Measurements from ENCODE around the gene KRTAP20-4.

The KRTAP20-4 gene

DNA sequence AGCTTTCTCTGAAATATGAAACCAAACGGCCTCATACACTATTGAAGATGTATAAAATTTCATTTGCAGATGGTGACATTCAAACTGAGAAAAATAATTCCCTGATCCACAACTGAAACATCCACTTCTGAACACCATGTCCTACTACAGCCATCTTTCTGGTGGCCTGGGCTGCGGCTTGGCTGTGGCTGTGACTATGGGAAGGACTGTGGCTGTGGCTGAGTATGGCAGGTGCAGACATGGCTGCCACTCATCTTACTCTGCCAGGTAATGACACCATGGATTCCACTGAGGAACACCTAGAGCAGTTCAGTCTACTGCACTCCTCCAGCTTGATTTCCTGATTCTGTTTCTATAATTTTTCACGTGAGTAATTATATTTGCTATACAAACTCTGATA is at the start of gene KRTAP20-4:
KRTAP20-4 (plus strand) TSS at position 106 of the 400 bp plus-strand sequence.
- TF ChIP-seq RAD21 (IDR thresholded peaks at IDR 0.05; ENCODE audit: low read depth) = no peak
- no peak for TF ChIP-seq TCF12 (IDR thresholded peaks at IDR 0.05; ENCODE audit: low read depth)
- TF ChIP-seq FOXM1 (IDR thresholded peaks at IDR 0.05; ENCODE audit: borderline replicate concordance, low read depth) = no peak
- TF ChIP-seq REST (IDR thresholded peaks at IDR 0.05; ENCODE audit: low read depth) = no peak
- no peak for TF ChIP-seq TAF1 (IDR thresholded peaks at IDR 0.05; ENCODE audit: low read depth)
- TF ChIP-seq CREB1 (IDR thresholded peaks at IDR 0.05; ENCODE audit: low read depth) = no peak
- TF ChIP-seq CEBPB (IDR thresholded peaks at IDR 0.05) = no peak
- TF ChIP-seq, protein P1, sequence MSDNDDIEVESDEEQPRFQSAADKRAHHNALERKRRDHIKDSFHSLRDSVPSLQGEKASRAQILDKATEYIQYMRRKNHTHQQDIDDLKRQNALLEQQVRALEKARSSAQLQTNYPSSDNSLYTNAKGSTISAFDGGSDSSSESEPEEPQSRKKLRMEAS (IDR thresholded peaks at IDR 0.05) = no peak
- TF ChIP-seq, protein P2, sequence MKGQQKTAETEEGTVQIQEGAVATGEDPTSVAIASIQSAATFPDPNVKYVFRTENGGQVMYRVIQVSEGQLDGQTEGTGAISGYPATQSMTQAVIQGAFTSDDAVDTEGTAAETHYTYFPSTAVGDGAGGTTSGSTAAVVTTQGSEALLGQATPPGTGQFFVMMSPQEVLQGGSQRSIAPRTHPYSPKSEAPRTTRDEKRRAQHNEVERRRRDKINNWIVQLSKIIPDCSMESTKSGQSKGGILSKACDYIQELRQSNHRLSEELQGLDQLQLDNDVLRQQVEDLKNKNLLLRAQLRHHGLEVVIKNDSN (IDR thresholded peaks at IDR 0.05) = no peak
- TF ChIP-seq NFIC (IDR thresholded peaks at IDR 0.05) = no peak
- no peak for TF ChIP-seq ZBTB7A (IDR thresholded peaks at IDR 0.05; ENCODE audit: low read depth)

- TF ChIP-seq FOXM1 (IDR thresholded peaks at IDR 0.05; ENCODE audit: borderline replicate concordance, low read depth) (no peak), TAF1 (IDR thresholded peaks at IDR 0.05; ENCODE audit: low read depth) (no peak), ZBTB7A (IDR thresholded peaks at IDR 0.05; ENCODE audit: low read depth) (no peak), TCF12 (IDR thresholded peaks at IDR 0.05; ENCODE audit: low read depth) (no peak), TEAD4 (IDR thresholded peaks at IDR 0.05) (no peak), REST (IDR thresholded peaks at IDR 0.05; ENCODE audit: low read depth) (no peak), YY1 (IDR thresholded peaks at IDR 0.05; ENCODE audit: low read depth) (no peak), NFIC (IDR thresholded peaks at IDR 0.05) (no peak), EGR1 (IDR thresholded peaks at IDR 0.05) (no peak), EP300 (IDR thresholded peaks at IDR 0.05; ENCODE audit: borderline replicate concordance) (no peak), CEBPB (IDR thresholded peaks at IDR 0.05) (no peak), CREB1 (IDR thresholded peaks at IDR 0.05; ENCODE audit: low read depth) (no peak)
- TF ChIP-seq, protein P1 (IDR thresholded peaks at IDR 0.05) = no peak
- TF ChIP-seq, protein P2 (IDR thresholded peaks at IDR 0.05) = no peak
Measured at GRCh38 chr21:30577766-30578165, 42.7 kb upstream of the KRTAP20-4 start.

- TF ChIP-seq TCF12 (IDR thresholded peaks at IDR 0.05; ENCODE audit: low read depth) = no peak
- no peak for TF ChIP-seq ZBTB7A (IDR thresholded peaks at IDR 0.05; ENCODE audit: low read depth)
- no peak for TF ChIP-seq CREB1 (IDR thresholded peaks at IDR 0.05; ENCODE audit: low read depth)
- TF ChIP-seq RAD21 (IDR thresholded peaks at IDR 0.05; ENCODE audit: low read depth) = no peak
- no peak for TF ChIP-seq FOXM1 (IDR thresholded peaks at IDR 0.05; ENCODE audit: borderline replicate concordance, low read depth)
- TF ChIP-seq TAF1 (IDR thresholded peaks at IDR 0.05; ENCODE audit: low read depth) = no peak
- TF ChIP-seq YY1 (IDR thresholded peaks at IDR 0.05; ENCODE audit: low read depth) = no peak
- TF ChIP-seq, protein P2 (IDR thresholded peaks at IDR 0.05) = no peak
Measured at GRCh38 chr21:30579346-30579745, 41.1 kb upstream of the KRTAP20-4 start.

- TF ChIP-seq, protein P1 (IDR thresholded peaks at IDR 0.05) = no peak
- TF ChIP-seq REST (IDR thresholded peaks at IDR 0.05; ENCODE audit: low read depth) = no peak
- TF ChIP-seq TEAD4 (IDR thresholded peaks at IDR 0.05) = no peak
- TF ChIP-seq YY1 (IDR thresholded peaks at IDR 0.05; ENCODE audit: low read depth) = no peak
- no peak for TF ChIP-seq TCF12 (IDR thresholded peaks at IDR 0.05; ENCODE audit: low read depth)
- TF ChIP-seq CREB1 (IDR thresholded peaks at IDR 0.05; ENCODE audit: low read depth) = no peak
Measured at GRCh38 chr21:30580132-30580531, 40.3 kb upstream of the KRTAP20-4 start.

Data from Ishikawa (cell line).